Myometrial cell (primary cell): Measurements from ENCODE around the gene ADAMTS13. TPM values are rescaled to one million over a fixed set of nuclear protein-coding genes. Genes with fewer than 3 reads are reported as not detected.

Source experiments
- total RNA-seq: library from RNA; depleted of rRNA; stranded (reverse); fragments of >200 nt; gene quantifications from 2 replicates; pipeline ENCODE4 v1.2.3, GENCODE V29; 2015

The ADAMTS13 gene
- 0.86 and 0.89 TPM in 2 replicates for total RNA-seq

DNA sequence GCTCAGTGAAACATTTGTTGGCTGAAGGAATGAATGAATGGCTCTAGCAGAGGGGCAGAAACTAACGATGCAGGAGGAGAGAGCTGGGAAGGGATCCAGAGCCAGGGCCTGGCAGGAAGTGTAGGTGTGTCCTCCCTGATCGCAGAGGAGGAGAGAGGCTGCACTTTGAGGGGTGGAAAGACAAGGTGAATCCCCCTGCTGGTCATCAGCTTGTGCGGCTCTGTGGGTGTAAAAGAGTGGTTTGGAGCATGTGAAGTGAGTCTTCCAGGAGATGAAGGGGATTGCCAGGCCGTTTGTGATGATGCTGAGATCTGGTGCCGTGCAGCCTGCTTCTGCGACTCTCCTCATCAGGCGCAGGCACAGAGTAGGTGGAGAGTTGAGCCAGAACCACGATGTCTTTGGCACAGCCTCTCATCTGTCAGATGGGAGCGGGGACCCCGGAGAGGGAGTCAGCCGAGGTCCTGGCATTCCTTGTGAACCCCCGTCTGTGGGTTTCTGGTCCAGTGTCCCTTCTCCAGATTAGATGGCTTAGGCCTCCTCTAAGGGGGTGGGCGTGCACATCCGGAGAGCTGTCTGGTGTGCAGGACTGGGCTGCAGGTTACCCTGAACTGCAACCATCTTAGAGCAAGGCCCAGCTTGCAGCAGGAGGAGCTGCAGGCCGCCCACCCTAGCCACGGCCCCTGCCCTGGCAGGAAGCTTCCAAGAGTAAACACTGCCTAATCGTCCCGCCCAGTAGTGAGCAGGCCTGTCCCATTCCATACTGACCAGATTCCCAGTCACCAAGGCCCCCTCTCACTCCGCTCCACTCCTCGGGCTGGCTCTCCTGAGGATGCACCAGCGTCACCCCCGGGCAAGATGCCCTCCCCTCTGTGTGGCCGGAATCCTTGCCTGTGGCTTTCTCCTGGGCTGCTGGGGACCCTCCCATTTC is at the start of gene ADAMTS13:
ADAMTS13 (plus strand) TSS at position 753 of the 928 bp plus-strand sequence; CDS start at position 830, 77 bp downstream.

GRCh38 chr9:133375724-133376654 is 46.2 kb upstream of the ADAMTS13 start, which contains the start of the genes STKLD1 and SURF4:
Gene STKLD1, plus strand, starts transcription at chr9:133376366. Its CDS starts 108 bp downstream, at chr9:133376474.
Gene SURF4, minus strand, starts transcription at chr9:133376060. Its CDS starts 91 bp downstream, at chr9:133375969.

DNA sequence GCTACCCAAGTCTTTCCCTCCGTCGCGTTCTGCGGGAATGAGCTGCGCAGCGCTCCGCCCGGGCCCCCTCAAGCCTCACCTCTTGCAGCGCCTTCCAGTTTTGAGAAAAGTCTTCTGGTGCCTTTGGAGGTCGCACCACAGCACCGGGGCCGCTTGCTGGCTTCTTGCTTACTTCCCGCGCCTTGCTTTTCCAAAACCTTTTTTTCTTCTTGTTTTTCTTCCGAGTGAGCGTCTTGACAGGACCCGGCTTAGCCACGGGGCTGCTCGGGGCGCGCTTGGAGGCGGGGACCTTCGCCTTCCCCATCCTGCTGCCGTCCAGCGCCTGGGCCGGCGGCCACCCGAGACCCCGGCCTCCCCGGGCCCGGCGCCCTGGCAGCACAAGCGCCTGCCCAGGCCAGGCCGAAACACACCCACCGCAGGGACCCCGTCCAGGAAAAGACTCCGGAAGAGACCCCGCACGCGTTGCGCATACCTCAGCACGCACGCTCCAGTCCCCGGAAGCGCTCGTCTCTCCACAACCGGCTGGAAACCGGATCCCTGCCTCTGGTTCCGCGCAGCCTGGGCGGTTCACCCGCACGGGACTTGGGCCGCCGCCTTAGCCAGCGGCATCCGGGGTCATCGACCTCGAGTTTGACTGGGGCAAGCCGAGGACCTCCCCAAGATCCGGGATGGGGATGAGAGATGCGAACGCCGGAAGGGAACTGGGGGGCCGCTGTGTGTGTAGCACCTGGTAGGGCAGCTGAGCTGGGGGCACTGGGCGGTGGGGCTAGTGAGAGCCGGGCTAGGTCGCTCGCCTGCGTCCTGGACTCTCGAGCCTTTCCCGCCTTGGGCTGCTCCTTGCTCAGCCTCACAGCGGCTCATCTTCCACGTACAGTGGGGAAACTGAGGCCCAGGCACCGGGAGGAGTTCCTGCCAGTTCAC is 4.4 kb upstream of the ADAMTS13 start, which contains the start of gene REXO4:
REXO4 (minus strand) TSS at position 470 of the 921 bp plus-strand sequence; CDS start at position 304, 166 bp downstream.

GRCh38 chr9:133459476-133460404 is 37.6 kb downstream of the ADAMTS13 start, which contains the start of gene CACFD1:
Gene CACFD1, plus strand, starts transcription at chr9:133459978. Its CDS starts 89 bp downstream, at chr9:133460067.

GRCh38 chr9:133478851-133479711 is 56.9 kb downstream of the ADAMTS13 start, which contains the start of gene SLC2A6:
Gene SLC2A6, minus strand, starts transcription at chr9:133479099. Its CDS starts 40 bp downstream, at chr9:133479059.

Other genes starting within 250 kb of the ADAMTS13 start
- not detected in 2 replicates for gene OBP2B, start 213.1 kb upstream of the ADAMTS13 start, total RNA-seq
- gene ABO, start 147.2 kb upstream of the ADAMTS13 start, total RNA-seq, result not detected in 2 replicates
- gene SURF6, start 86.2 kb upstream of the ADAMTS13 start, total RNA-seq, result 4.0 and 16.5 TPM in 2 replicates
- 13.6 and 17.0 TPM in 2 replicates for gene MED22, start 74.2 kb upstream of the ADAMTS13 start, total RNA-seq
- 2,802 and 2,926 TPM in 2 replicates for gene RPL7A, start 74.1 kb upstream of the ADAMTS13 start, total RNA-seq
- gene SURF1, start 65.9 kb upstream of the ADAMTS13 start, total RNA-seq, result 30.8 and 52.1 TPM in 2 replicates
- gene SURF2, start 65.8 kb upstream of the ADAMTS13 start, total RNA-seq, result 5.5 and 9.4 TPM in 2 replicates
- 526 and 554 TPM in 2 replicates for gene SURF4, start 46.3 kb upstream of the ADAMTS13 start, total RNA-seq
- gene STKLD1, start 46.0 kb upstream of the ADAMTS13 start, total RNA-seq, result 0.18 and 1.7 TPM in 2 replicates
- gene REXO4, start 4.4 kb upstream of the ADAMTS13 start, total RNA-seq, result 14.1 and 20.6 TPM in 2 replicates
- 4.1 and 6.9 TPM in 2 replicates for gene CACFD1, start 37.6 kb downstream of the ADAMTS13 start, total RNA-seq
- 32.6 and 33.8 TPM in 2 replicates for gene SLC2A6, start 56.7 kb downstream of the ADAMTS13 start, total RNA-seq
- not detected in 2 replicates for gene MYMK, start 102.6 kb downstream of the ADAMTS13 start, total RNA-seq
- not detected in 2 replicates for gene ADAMTSL2, start 112.3 kb downstream of the ADAMTS13 start, total RNA-seq
- not detected in 2 replicates for gene FAM163B, start 187.0 kb downstream of the ADAMTS13 start, total RNA-seq
- not detected in 2 replicates for gene DBH, start 214.0 kb downstream of the ADAMTS13 start, total RNA-seq